ENCODE data around the gene FES. TPM values are rescaled to one million over a fixed set of nuclear protein-coding genes. Genes with fewer than 3 reads are reported as not detected.
"Not testable (repeated sequence)": the region's sequence is repeated elsewhere in the genome, so short reads cannot be mapped to it uniquely, and the experiment has no call there.

Gene FES
- total and polyA plus RNA-seq, 9 donors: 2.2 to 37.2 (median 24.8) TPM

DNA sequence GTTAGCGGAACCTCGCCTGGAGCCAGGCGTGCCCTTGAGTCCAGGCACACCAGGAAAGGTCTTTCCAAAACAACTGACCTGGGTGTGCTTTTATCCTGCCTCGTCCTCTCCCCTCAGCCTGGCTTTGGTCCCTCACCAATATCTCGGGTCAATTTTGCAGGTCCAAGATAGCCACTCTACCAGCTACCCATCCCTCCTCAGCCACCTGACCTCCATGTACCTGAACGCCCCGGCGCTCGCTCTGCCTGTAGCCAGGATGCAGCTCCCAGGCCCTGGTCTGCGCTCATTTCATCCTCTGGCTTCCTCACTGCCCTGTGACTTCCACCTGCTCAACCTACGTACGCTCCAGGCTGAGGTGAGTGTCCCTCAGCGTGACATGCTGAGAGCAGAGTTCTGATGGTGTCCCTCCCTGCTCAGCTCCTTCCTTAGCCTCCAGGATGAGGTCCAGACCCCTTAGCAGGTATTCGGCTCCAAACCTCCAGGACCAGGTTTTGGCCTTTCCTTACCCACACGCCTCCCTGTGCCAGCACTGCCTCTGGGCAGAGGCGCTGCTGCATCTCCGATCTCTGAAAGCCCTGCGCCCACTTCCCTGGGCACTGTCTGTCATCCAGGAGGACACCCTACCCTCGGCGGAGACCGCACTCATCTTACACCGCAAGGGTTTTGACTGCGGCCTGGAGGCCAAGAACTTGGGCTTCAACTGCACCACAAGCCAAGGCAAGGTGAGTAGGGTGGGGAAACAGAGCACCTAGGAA, 33.9 kb downstream of the FES start:
- H3K27ac ChIP-seq: no peak overlapping the region
- no peak for DNase-seq
- no peak for TF ChIP-seq EP300 (IDR thresholded peaks at IDR 0.05)
- TF ChIP-seq, protein P1, sequence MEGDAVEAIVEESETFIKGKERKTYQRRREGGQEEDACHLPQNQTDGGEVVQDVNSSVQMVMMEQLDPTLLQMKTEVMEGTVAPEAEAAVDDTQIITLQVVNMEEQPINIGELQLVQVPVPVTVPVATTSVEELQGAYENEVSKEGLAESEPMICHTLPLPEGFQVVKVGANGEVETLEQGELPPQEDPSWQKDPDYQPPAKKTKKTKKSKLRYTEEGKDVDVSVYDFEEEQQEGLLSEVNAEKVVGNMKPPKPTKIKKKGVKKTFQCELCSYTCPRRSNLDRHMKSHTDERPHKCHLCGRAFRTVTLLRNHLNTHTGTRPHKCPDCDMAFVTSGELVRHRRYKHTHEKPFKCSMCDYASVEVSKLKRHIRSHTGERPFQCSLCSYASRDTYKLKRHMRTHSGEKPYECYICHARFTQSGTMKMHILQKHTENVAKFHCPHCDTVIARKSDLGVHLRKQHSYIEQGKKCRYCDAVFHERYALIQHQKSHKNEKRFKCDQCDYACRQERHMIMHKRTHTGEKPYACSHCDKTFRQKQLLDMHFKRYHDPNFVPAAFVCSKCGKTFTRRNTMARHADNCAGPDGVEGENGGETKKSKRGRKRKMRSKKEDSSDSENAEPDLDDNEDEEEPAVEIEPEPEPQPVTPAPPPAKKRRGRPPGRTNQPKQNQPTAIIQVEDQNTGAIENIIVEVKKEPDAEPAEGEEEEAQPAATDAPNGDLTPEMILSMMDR (IDR thresholded peaks at IDR 0.05): no peak
- no peak for TF ChIP-seq POLR2A (IDR thresholded peaks at IDR 0.05)
- H3K9me3 ChIP-seq: no peaks in the 10 kb centered on the region
- no peaks in the 10 kb centered on the region for H3K27me3 ChIP-seq
- no peaks in the 10 kb centered on the region for H3K36me3 ChIP-seq
- intact Hi-C loops (cut with DNase I): no loop called here
- H3K4me3 ChIP-seq: no peak overlapping the region
- 91 to 97% (median 94%) methylated on average over 23 of the region's 23 CpGs for WGBS, 3 donors
- no peaks in the 10 kb centered on the region for H3K4me1 ChIP-seq (ENCODE audit: insufficient read depth)

DNA sequence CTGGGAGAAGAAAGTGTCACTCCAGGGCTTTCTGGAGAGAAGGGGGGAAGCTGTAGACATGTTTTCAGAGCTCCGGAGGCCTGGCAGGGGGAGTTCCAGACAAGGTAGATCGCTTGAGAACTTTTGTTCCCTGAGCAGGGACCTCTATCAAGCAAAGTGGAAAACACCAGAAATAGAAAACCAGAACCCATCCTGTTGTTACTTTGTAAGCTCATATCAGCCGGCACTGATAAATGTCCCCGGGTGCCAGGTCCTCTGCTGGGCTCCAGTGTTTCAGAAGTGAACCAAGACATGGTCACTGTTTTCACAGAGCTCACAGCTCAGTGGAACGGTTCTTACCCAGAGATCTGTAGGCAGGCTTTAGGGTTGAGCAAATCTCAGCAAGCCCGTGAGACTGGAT, 34.5 kb downstream of the FES start:
- no peaks in the 10 kb centered on the region for H3K4me1 ChIP-seq (ENCODE audit: insufficient read depth)
- no peaks in the 10 kb centered on the region for H3K36me3 ChIP-seq
- WGBS, 3 donors: 87 to 93% (median 89%) methylated on average over 6 of the region's 6 CpGs
- no peak overlapping the region for H3K27ac ChIP-seq
- intact Hi-C loops (cut with DNase I): no loop called here
- no peak overlapping the region for H3K4me3 ChIP-seq
- no peak for DNase-seq
- no peaks in the 10 kb centered on the region for H3K27me3 ChIP-seq
- TF ChIP-seq POLR2A (IDR thresholded peaks at IDR 0.05) (no peak), EP300 (IDR thresholded peaks at IDR 0.05) (no peak)
- TF ChIP-seq, protein P1 (IDR thresholded peaks at IDR 0.05): no peak
- no peaks in the 10 kb centered on the region for H3K9me3 ChIP-seq

DNA sequence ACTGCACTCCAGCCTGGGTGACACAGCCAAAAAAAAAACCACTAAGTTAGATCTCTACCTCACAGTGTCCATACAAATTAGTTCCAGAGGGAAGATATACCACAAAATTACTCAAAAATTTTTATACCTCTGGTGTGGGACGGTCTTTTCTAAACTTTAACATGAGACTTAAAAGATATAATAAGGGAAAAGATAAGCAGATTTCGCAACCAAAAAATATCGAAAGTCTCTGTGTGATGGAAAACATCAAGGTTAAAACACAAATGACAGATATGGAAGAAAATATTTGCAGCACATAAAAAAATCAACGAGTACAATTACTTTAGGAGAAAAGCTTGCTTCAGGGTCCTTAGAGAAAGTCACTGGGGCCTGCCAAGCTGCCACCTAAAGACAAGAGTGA, 37.6 kb downstream of the FES start:
- TF ChIP-seq POLR2A (IDR thresholded peaks at IDR 0.05): no peak
- TF ChIP-seq, protein P1 (IDR thresholded peaks at IDR 0.05): no peak
- WGBS, 3 donors: 79 to 88% (median 83%) methylated on average over 4 of the region's 4 CpGs
- no peaks in the 10 kb centered on the region for H3K9me3 ChIP-seq
- H3K36me3 ChIP-seq: no peaks in the 10 kb centered on the region
- intact Hi-C loops (cut with DNase I): no loop called here
- H3K27me3 ChIP-seq: no peaks in the 10 kb centered on the region
- H3K4me1 ChIP-seq (ENCODE audit: insufficient read depth): no peaks in the 10 kb centered on the region
- DNase-seq: no peak
- H3K4me3 ChIP-seq: no peak overlapping the region
- no peak overlapping the region for H3K27ac ChIP-seq

GRCh38 chr15:90922712-90923322, 38.5 kb downstream of the FES start:
- H3K27ac ChIP-seq; H3K27me3 ChIP-seq; H3K4me1 ChIP-seq (ENCODE audit: insufficient read depth); DNase-seq; H3K9me3 ChIP-seq; H3K4me3 ChIP-seq; intact Hi-C loops (cut with DNase I); H3K36me3 ChIP-seq: not testable (repeated sequence)
- WGBS, 3 donors: 91 to 96% (median 91%) methylated on average over 7 of the region's 7 CpGs

- H3K9me3 ChIP-seq: no peaks in the 10 kb centered on the region
- H3K27me3 ChIP-seq: no peaks in the 10 kb centered on the region
- H3K36me3 ChIP-seq: no peaks in the 10 kb centered on the region
- intact Hi-C loops (cut with DNase I): no loop called here
- no peak overlapping the region for H3K4me3 ChIP-seq
- no peak overlapping the region for H3K27ac ChIP-seq
- H3K4me1 ChIP-seq (ENCODE audit: insufficient read depth): no peaks in the 10 kb centered on the region
- DNase-seq: no peak
- 86 to 87% (median 86%) methylated on average over 5 of the region's 5 CpGs for WGBS, 3 donors
- TF ChIP-seq, protein P1 (IDR thresholded peaks at IDR 0.05): no peak
- no peak for TF ChIP-seq POLR2A (IDR thresholded peaks at IDR 0.05)
- no peak for TF ChIP-seq EP300 (IDR thresholded peaks at IDR 0.05)
Observed at GRCh38 chr15:90924375-90924774, 40.1 kb downstream of the FES start.

DNA sequence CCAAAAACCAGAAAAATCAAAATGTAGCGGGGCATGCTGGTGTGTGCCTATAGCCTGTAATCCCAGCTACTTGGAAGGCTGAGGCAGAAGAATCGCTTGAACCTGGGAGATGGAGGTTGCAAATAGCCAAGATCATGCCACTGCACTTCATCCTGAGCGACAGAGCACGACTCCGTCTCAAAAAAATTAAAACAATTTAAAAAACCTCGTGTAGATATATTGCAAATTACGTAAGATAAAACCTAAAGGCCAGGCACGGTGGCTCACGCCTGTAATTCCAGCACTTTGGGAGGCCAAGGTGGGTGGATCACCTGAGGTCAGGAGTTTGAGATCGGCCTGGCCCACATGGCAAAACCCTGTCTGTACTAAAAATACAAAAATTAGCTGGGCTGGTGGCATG, 42.5 kb downstream of the FES start:
- H3K36me3 ChIP-seq; H3K4me1 ChIP-seq (ENCODE audit: insufficient read depth); H3K4me3 ChIP-seq; H3K9me3 ChIP-seq; intact Hi-C loops (cut with DNase I); H3K27me3 ChIP-seq; H3K27ac ChIP-seq; DNase-seq: not testable (repeated sequence)
- WGBS, 3 donors: 88 to 91% (median 89%) methylated on average over 10 of the region's 10 CpGs

DNA sequence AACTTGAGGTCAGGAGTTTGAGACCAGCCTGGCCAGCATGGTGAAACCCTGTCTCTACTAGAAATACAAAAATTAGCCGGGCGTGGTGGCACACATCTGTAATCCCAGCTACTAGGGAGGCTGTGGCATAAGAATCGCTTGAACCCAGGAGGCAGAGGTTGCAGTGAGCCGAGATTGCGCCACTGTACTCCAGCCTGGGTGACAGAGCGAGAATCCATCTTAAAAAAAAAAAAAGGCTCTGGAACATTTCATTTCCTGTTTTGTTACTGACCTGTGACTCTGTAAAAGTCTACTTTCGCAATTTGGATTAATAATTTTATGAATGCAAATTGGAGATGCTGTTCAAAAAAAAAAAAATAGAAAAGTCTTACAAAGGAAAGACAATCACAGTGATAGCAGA, 43.8 kb downstream of the FES start:
- peaks cover 12% of the 10 kb centered on the region for H3K4me1 ChIP-seq (ENCODE audit: insufficient read depth)
- WGBS, 3 donors: 94% methylated on average over 7 of the region's 7 CpGs
- intact Hi-C loops (cut with DNase I); H3K27me3 ChIP-seq; H3K27ac ChIP-seq; DNase-seq; H3K36me3 ChIP-seq; H3K9me3 ChIP-seq; H3K4me3 ChIP-seq: not testable (repeated sequence)
